H1 (cell line): ENCODE measurements around the gene HACL1. TPM values are rescaled to one million over a fixed set of nuclear protein-coding genes. Genes with fewer than 3 reads are reported as not detected.

ENCODE experiments used
- CTCF ChIA-PET: fragments of 300-600 bp; sonication (Branson Sonifier 250); formaldehyde crosslinking; loops from one replicate; lab custom pipeline; 2021; ENCODE audit not compliant: partially characterized antibody; lab: Charles Lee
- POLR2A ChIA-PET: fragments of 300-600 bp; sonication (Branson Sonifier 250); formaldehyde crosslinking; loops from one replicate; lab custom pipeline; 2021; ENCODE audit warnings: inconsistent platforms; ENCODE audit not compliant: partially characterized antibody; lab: Charles Lee
- DNase-seq, 2 experiments: peaks; one replicate each; pipeline versions ENCODE4 v3.0.0 to v3.0.0-alpha.2; 2010 to 2022; ENCODE audit warnings: low spot score in 2 of 2, low read depth in 1 of 2, mixed read lengths in 1 of 2
- FAIRE-seq: peaks from 2 replicates; lab custom pipeline; 2011; peaks lifted over from hg19 to GRCh38; lab: Jason Lieb, UNC
- H2AFZ ChIP-seq: 2 replicates; pipeline ENCODE4 v1.8.1; 2012; ENCODE audit warnings: low read length, inconsistent platforms
- H2AK5ac ChIP-seq: 2 replicates; pipeline ENCODE4 v1.6.1; 2013; ENCODE audit warnings: low read depth, low read length
- H2BK120ac ChIP-seq: replicated peaks from 2 replicates; pipeline ENCODE3; 2013; ENCODE audit warnings: low read depth, low read length, inconsistent platforms
- H2BK12ac ChIP-seq: 2 replicates; pipeline ENCODE4 v1.6.1; 2013; ENCODE audit warnings: low read depth, low read length
- H2BK15ac ChIP-seq: 2 replicates; pipeline ENCODE4 v1.6.1; 2013; ENCODE audit warnings: low read length
- H2BK20ac ChIP-seq: 2 replicates; pipeline ENCODE4 v1.6.1; 2013; ENCODE audit warnings: low read length
- H2BK5ac ChIP-seq: 2 replicates; pipeline ENCODE4 v1.6.1; 2013; ENCODE audit warnings: low read depth, low read length
- H3K14ac ChIP-seq: 2 replicates; pipeline ENCODE4 v1.6.1; 2013; ENCODE audit warnings: inconsistent platforms; ENCODE audit not compliant: insufficient read length
- H3K18ac ChIP-seq: 2 replicates; pipeline ENCODE4 v1.6.1; 2013; ENCODE audit warnings: low read length; ENCODE audit errors: extremely low read depth
- H3K23ac ChIP-seq: 2 replicates; pipeline ENCODE4 v1.6.1; 2013; ENCODE audit warnings: inconsistent platforms; ENCODE audit not compliant: insufficient read length
- H3K23me2 ChIP-seq: 2 replicates; pipeline ENCODE4 v1.6.1; 2013; ENCODE audit warnings: low read depth, low read length
- H3K27ac ChIP-seq: 2 replicates; pipeline ENCODE4 v1.6.1; 2011; ENCODE audit warnings: low read depth, low read length, inconsistent platforms
- H3K27me3 ChIP-seq, 4 experiments: replicated peaks in 1 of 4; 1 replicate in 1 of 4; 2 replicates in 3 of 4; pipeline versions ENCODE4 v1.6.1 to v1.8.1; 2011 to 2013; ENCODE audit warnings: low read length in 3 of 4, mild to moderate bottlenecking in 3 of 4, inconsistent platforms in 2 of 4, mixed read lengths in 2 of 4, moderate library complexity in 1 of 4; ENCODE audit not compliant: control insufficient read depth in 3 of 4, insufficient read depth in 3 of 4; ENCODE audit errors: extremely low read depth in 1 of 4
- H3K36me3 ChIP-seq, 4 experiments: 2 replicates each; pipeline versions ENCODE4 v1.6.1 to v1.8.1; 2011 to 2013; ENCODE audit warnings: mild to moderate bottlenecking in 4 of 4, low read length in 3 of 4, moderate library complexity in 2 of 4, control low read depth in 1 of 4, inconsistent platforms in 1 of 4; ENCODE audit not compliant: insufficient read depth in 4 of 4, control insufficient read depth in 2 of 4
- H3K4ac ChIP-seq: replicated peaks from 2 replicates; pipeline ENCODE3; 2013; ENCODE audit warnings: low read length, low read depth, mixed read lengths, inconsistent platforms; ENCODE audit not compliant: insufficient read length
- H3K4me1 ChIP-seq, 4 experiments: replicated peaks in 1 of 4; 1 replicate in 1 of 4; 2 replicates in 3 of 4; pipeline versions ENCODE4 v1.6.1 to v1.8.1; 2011 to 2013; ENCODE audit warnings: low read length in 3 of 4, inconsistent platforms in 2 of 4, mixed read lengths in 1 of 4; ENCODE audit not compliant: insufficient read depth in 4 of 4, control insufficient read depth in 3 of 4
- H3K4me2 ChIP-seq, 2 experiments: 2 replicates each; pipeline versions ENCODE4 v1.6.1 to v1.8.1; 2011 to 2013; ENCODE audit warnings: low read depth in 2 of 2, low read length in 2 of 2, control low read depth in 1 of 2, inconsistent platforms in 1 of 2, mild to moderate bottlenecking in 1 of 2; ENCODE audit not compliant: insufficient read depth in 1 of 2
- H3K4me3 ChIP-seq, 4 experiments: fragments of 200-600, 300-600 bp in 1 of 4; sonication (generic), shearing (Covaris generic), sonication (Bioruptor Twin) in 1 of 4; 2 replicates each; pipeline versions ENCODE4 v1.5.1 to v1.8.1; 2011 to 2016; ENCODE audit warnings: low read length in 4 of 4, low read depth in 3 of 4, control low read depth in 2 of 4, inconsistent platforms in 2 of 4, mild to moderate bottlenecking in 2 of 4, mixed read lengths in 1 of 4, moderate library complexity in 1 of 4; ENCODE audit not compliant: insufficient read depth in 2 of 4; ENCODE audit errors: extremely low read depth in 1 of 4
- H3K56ac ChIP-seq: replicated peaks from 2 replicates; pipeline ENCODE3; 2013; ENCODE audit warnings: low read depth, mild to moderate bottlenecking, mixed read lengths, low read length, inconsistent platforms; ENCODE audit not compliant: insufficient read length
- H3K79me1 ChIP-seq: 2 replicates; pipeline ENCODE4 v1.6.1; 2013; ENCODE audit warnings: low read depth, low read length, control low read depth
- H3K79me2 ChIP-seq, 2 experiments: 2 replicates each; pipeline versions ENCODE4 v1.6.1 to v1.8.1; 2012 to 2013; ENCODE audit warnings: low read length in 2 of 2, mild to moderate bottlenecking in 2 of 2, inconsistent platforms in 1 of 2; ENCODE audit not compliant: insufficient read depth in 2 of 2, control insufficient read depth in 1 of 2
- H3K9ac ChIP-seq, 4 experiments: replicated peaks in 1 of 4; 1 replicate in 1 of 4; 2 replicates in 3 of 4; pipeline versions ENCODE4 v1.6.1 to v1.8.1; 2011 to 2013; ENCODE audit warnings: low read depth in 3 of 4, low read length in 3 of 4, control low read depth in 2 of 4, mild to moderate bottlenecking in 2 of 4, moderate library complexity in 2 of 4, inconsistent platforms in 1 of 4; ENCODE audit errors: extremely low read depth in 1 of 4
- H3K9me3 ChIP-seq, 2 experiments: 2 replicates each; pipeline versions ENCODE4 v1.6.1 to v1.8.1; 2012 to 2013; ENCODE audit warnings: mild to moderate bottlenecking in 2 of 2, moderate library complexity in 2 of 2, control low read depth in 1 of 2, inconsistent platforms in 1 of 2, low read depth in 1 of 2, low read length in 1 of 2, mixed read lengths in 1 of 2; ENCODE audit not compliant: insufficient read depth in 2 of 2
- H4K20me1 ChIP-seq, 2 experiments: replicated peaks in 1 of 2; 2 replicates each; pipeline versions ENCODE3 to v1.8.1; 2011 to 2013; ENCODE audit warnings: inconsistent platforms in 2 of 2, low read length in 2 of 2, mild to moderate bottlenecking in 1 of 2; ENCODE audit not compliant: insufficient read depth in 2 of 2, control insufficient read depth in 1 of 2
- H4K5ac ChIP-seq: 2 replicates; pipeline ENCODE4 v1.6.1; 2013; ENCODE audit warnings: low read length, low read depth, mixed read lengths, inconsistent platforms; ENCODE audit not compliant: insufficient read length
- H4K8ac ChIP-seq: 2 replicates; pipeline ENCODE4 v1.8.0; 2013; ENCODE audit warnings: mild to moderate bottlenecking, moderate library complexity, low read length, inconsistent platforms; ENCODE audit not compliant: insufficient read depth; ENCODE audit errors: extremely low read depth
- H4K91ac ChIP-seq: replicated peaks from 2 replicates; pipeline ENCODE3; 2013; ENCODE audit warnings: low read length, mixed read lengths, inconsistent platforms; ENCODE audit not compliant: insufficient read length
- BACH1 ChIP-seq: IDR thresholded peaks from 2 replicates; pipeline ENCODE4 v1.6.1; 2012; ENCODE audit warnings: low read length, improper control_type of control experiment
- EP300 ChIP-seq, 2 experiments: IDR thresholded peaks; 1 replicate in 1 of 2; 2 replicates in 1 of 2; pipeline ENCODE4 v1.6.1; 2011 to 2012; ENCODE audit warnings: low read depth in 2 of 2, low read length in 2 of 2, mild to moderate bottlenecking in 2 of 2, borderline replicate concordance in 1 of 2, inconsistent platforms in 1 of 2, moderate library complexity in 1 of 2
- FOSL1 ChIP-seq: IDR thresholded peaks from 2 replicates; pipeline ENCODE4 v1.6.1; 2011; ENCODE audit warnings: mild to moderate bottlenecking, low read depth, low read length, moderate library complexity; ENCODE audit not compliant: insufficient read depth
- KDM4A ChIP-seq: IDR thresholded peaks from one replicate; pipeline ENCODE4 v1.7.1; 2012; ENCODE audit warnings: low read depth, mild to moderate bottlenecking, moderate library complexity, low read length, inconsistent platforms; ENCODE audit not compliant: severe bottlenecking
- POLR2A ChIP-seq, 2 experiments: IDR thresholded peaks; 1 replicate in 1 of 2; 2 replicates in 1 of 2; pipeline ENCODE4 v1.6.1; 2011; ENCODE audit warnings: low read depth in 2 of 2, low read length in 2 of 2, mild to moderate bottlenecking in 2 of 2; ENCODE audit errors: control extremely low read depth in 1 of 2
- SIRT6 ChIP-seq: IDR thresholded peaks from one replicate; pipeline ENCODE4 v1.7.1; 2012; ENCODE audit warnings: low read length, inconsistent platforms
- WGBS, 2 experiments: shearing (Covaris generic) in 1 of 2; methylation state at CpG; one replicate each; pipeline versions ENCODE4 v1.1.6 to v1.1.7; 2013 to 2015; ENCODE audit warnings: low lambda C conversion rate in 2 of 2, mixed read lengths in 2 of 2, inconsistent platforms in 1 of 2, low coverage in 1 of 2, missing lambda C conversion rate in 1 of 2; ENCODE audit not compliant: insufficient replicate concordance in 2 of 2, insufficient coverage in 1 of 2, insufficient read length in 1 of 2; ENCODE audit errors: extremely low coverage in 1 of 2, missing lambda C conversion rate in 1 of 2; 5-methylcytosine and 5-hydroxymethylcytosine counted together
- polyA plus RNA-seq, 7 experiments: library from polyadenylated mRNA; depleted of rRNA in 3 of 7; stranded (reverse) in 5 of 7; unstranded in 2 of 7; fragments of >200 nt in 5 of 7; fragments of 200-250 nt in 2 of 7; gene quantifications; 1 replicate in 5 of 7; 2 replicates in 1 of 7; 4 replicates in 1 of 7; pipeline versions ENCODE4 v1.2.1 to v1.2.3, GENCODE V29; 2011 to 2013; ENCODE audit warnings: missing spikeins in 2 of 7, mixed read lengths in 2 of 7
- total RNA-seq: library from RNA; stranded (reverse); fragmentation: NEBNext Ultra II Directional; extraction: Animal tissue kit (Norgen Biotek cat#: 25700); gene quantifications from 2 replicates; pipeline ENCODE4 v1.2.1, GENCODE V29; 2021
- TF ChIP-seq, protein P1 (sequence below): IDR thresholded peaks from 2 replicates; pipeline ENCODE4 v1.6.1; 2011; ENCODE audit warnings: low read depth, mild to moderate bottlenecking, low read length; ENCODE audit not compliant: insufficient read depth
- TF ChIP-seq, protein P2 (sequence below), 3 experiments: IDR thresholded peaks; 1 replicate in 2 of 3; 2 replicates in 1 of 3; pipeline versions ENCODE4 v1.5.1 to v1.6.1; 2011; ENCODE audit warnings: low read length in 3 of 3, mild to moderate bottlenecking in 3 of 3, inconsistent platforms in 2 of 3, low read depth in 1 of 3, moderate library complexity in 1 of 3; ENCODE audit not compliant: insufficient read depth in 1 of 3; ENCODE audit errors: control extremely low read depth in 1 of 3

The HACL1 gene
- total and polyA plus RNA-seq, 2 of the 8 experiments (the other 6 are each of a cell fraction or from before 2014, with no cell fraction given) = 38.2 to 46.0 TPM

DNA sequence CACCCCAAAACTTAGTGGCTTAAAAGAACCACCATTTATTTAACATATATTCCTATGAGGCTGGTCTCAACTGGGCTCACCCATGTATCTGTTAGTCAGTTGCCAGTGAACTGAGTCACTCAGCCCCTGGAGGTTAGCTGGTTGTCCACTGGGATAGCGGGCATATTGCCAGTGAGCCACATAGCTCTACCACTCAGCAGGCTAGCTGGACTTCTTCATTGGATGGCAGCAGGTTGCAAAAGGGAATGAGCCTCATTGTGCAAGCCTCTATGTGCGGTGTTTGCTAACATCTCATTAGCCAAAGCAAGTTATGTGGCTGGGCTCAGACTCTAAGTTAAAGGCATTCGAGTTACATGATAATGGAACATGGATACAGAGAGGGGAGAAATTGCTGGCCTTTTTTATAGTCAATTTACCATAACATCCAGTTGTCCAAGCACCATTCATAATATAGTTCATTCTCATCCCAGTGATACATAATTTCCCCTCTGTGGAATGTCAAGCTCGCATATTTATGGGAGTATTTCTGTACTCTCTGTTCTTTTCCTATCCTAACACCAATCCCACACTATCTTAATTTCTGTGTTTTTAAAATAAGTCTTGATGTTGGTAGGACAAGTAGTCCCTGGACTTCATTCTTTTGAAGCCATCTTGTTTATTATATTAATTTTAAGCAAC is 8.9 kb upstream of the HACL1 start:
- Histone ChIP-seq H3K79me1 (no peaks in the 10 kb centered on the region), H3K23ac (no peak overlapping the region), H3K4me1 (no peaks in the 10 kb centered on the region), H3K36me3 (no peaks in the 10 kb centered on the region; a peak in 1 of 8 replicates), H4K20me1 (no peaks in the 10 kb centered on the region), H2BK20ac (no peak overlapping the region), H3K27me3 (no peaks in the 10 kb centered on the region), H3K9ac (no peak overlapping the region), H3K18ac (no peak overlapping the region), H2AK5ac (no peak overlapping the region), H3K4me3 (no peak overlapping the region), H3K56ac (no peak overlapping the region), H4K5ac (no peak overlapping the region), H4K91ac (no peak overlapping the region), H3K79me2 (peaks cover 0 to 4% of the 10 kb centered on the region in 2 experiments; a peak in 1 of 4 replicates), H2AFZ (no peak overlapping the region), H4K8ac (no peak overlapping the region), H2BK15ac (no peak overlapping the region), H2BK5ac (no peak overlapping the region), H3K27ac (no peak overlapping the region), H2BK12ac (no peak overlapping the region), H3K9me3 (no peaks in the 10 kb centered on the region), H3K4me2 (no peak overlapping the region), H3K4ac (no peak overlapping the region), H2BK120ac (no peak overlapping the region), H3K14ac (no peak overlapping the region), H3K23me2 (no peaks in the 10 kb centered on the region)
- TF ChIP-seq EP300 (IDR thresholded peaks at IDR 0.05; ENCODE audit: borderline replicate concordance in 1 of 2, low read depth in 2 of 2, low read length in 2 of 2) (no peak), SIRT6 (no peak), POLR2A (IDR thresholded peaks at IDR 0.05; ENCODE audit: control extremely low read depth in 1 of 2, low read depth in 2 of 2, low read length in 2 of 2) (no peak), FOSL1 (no peak), KDM4A (no peak), BACH1 (no peak)
- TF ChIP-seq, protein P1, sequence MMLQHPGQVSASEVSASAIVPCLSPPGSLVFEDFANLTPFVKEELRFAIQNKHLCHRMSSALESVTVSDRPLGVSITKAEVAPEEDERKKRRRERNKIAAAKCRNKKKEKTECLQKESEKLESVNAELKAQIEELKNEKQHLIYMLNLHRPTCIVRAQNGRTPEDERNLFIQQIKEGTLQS = no peak
- TF ChIP-seq, protein P2, sequence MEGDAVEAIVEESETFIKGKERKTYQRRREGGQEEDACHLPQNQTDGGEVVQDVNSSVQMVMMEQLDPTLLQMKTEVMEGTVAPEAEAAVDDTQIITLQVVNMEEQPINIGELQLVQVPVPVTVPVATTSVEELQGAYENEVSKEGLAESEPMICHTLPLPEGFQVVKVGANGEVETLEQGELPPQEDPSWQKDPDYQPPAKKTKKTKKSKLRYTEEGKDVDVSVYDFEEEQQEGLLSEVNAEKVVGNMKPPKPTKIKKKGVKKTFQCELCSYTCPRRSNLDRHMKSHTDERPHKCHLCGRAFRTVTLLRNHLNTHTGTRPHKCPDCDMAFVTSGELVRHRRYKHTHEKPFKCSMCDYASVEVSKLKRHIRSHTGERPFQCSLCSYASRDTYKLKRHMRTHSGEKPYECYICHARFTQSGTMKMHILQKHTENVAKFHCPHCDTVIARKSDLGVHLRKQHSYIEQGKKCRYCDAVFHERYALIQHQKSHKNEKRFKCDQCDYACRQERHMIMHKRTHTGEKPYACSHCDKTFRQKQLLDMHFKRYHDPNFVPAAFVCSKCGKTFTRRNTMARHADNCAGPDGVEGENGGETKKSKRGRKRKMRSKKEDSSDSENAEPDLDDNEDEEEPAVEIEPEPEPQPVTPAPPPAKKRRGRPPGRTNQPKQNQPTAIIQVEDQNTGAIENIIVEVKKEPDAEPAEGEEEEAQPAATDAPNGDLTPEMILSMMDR (IDR thresholded peaks at IDR 0.05; ENCODE audit: control extremely low read depth in 1 of 3, insufficient read depth in 1 of 3, low read depth in 1 of 3, low read length in 3 of 3) = no peak
- 96% methylated on average over 4 of the region's 4 CpGs; no CpG with 5 or more reads in 1 of the 2 experiments for WGBS, 2 experiments
- ChIA-PET POLR2A (interaction anchor here (2.9 kb wide), 1 partner anchor 9 kb away, joined by 16 read pairs; the partner anchor contains the start of genes BTD and HACL1), CTCF (no interaction called here)
- no peak for FAIRE-seq
- no peak for DNase-seq
